ENCODE data around the gene GABBR2. TPM values are rescaled to one million over a fixed set of nuclear protein-coding genes. Genes with fewer than 3 reads are reported as not detected.

GABBR2 gene
- total and polyA plus RNA-seq, 2 donors (not counting 1 experiment from before 2014, with no cell fraction given) = 0.03 TPM; not detected in 1

DNA sequence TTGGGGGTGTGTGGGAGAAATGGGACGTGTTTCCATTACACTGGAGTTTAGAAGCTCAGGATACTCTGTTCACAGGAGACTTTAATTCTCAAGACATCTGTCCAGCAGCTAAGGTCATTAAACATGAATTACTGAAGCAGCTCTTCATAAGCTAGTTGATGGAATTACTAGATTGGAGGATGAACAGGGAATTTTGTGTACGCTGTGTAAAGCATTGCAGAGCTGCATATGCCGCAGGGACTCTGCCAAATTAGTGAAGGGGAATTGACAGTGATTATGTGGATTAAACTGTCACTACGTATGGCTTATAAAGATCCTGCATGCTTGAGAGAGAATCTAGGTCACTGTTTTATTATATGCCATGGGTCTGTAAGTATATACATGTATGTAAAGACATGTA lies 275.8 kb downstream of the GABBR2 start:
- TF ChIP-seq EZH2 (IDR thresholded peaks at IDR 0.05; ENCODE audit: borderline replicate concordance, insufficient read depth, low read depth, low read length, poor library complexity, severe bottlenecking) = no peak
- TF ChIP-seq, protein P1, sequence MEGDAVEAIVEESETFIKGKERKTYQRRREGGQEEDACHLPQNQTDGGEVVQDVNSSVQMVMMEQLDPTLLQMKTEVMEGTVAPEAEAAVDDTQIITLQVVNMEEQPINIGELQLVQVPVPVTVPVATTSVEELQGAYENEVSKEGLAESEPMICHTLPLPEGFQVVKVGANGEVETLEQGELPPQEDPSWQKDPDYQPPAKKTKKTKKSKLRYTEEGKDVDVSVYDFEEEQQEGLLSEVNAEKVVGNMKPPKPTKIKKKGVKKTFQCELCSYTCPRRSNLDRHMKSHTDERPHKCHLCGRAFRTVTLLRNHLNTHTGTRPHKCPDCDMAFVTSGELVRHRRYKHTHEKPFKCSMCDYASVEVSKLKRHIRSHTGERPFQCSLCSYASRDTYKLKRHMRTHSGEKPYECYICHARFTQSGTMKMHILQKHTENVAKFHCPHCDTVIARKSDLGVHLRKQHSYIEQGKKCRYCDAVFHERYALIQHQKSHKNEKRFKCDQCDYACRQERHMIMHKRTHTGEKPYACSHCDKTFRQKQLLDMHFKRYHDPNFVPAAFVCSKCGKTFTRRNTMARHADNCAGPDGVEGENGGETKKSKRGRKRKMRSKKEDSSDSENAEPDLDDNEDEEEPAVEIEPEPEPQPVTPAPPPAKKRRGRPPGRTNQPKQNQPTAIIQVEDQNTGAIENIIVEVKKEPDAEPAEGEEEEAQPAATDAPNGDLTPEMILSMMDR (IDR thresholded peaks at IDR 0.05) = no peak
- Histone ChIP-seq H3K4me1 (ENCODE audit: control insufficient read depth in 2 of 2, insufficient read depth in 2 of 2, low read length in 2 of 2) (no peaks in the 10 kb centered on the region), H3K79me2 (ENCODE audit: control insufficient read depth, insufficient read depth, low read length) (no peaks in the 10 kb centered on the region), H3K4me3 (ENCODE audit: control extremely low read depth in 1 of 5, extremely low read depth in 1 of 5, insufficient read depth in 1 of 5, low read depth in 2 of 5, low read length in 4 of 5) (no peak overlapping the region), H3K9ac (ENCODE audit: low read length) (no peak overlapping the region), H3K27ac (ENCODE audit: low read length in 2 of 2) (no peak overlapping the region), H4K20me1 (ENCODE audit: control insufficient read depth, insufficient read depth, low read length, poor library complexity, severe bottlenecking) (no peaks in the 10 kb centered on the region), H3K27me3 (replicated peaks in 1 of 4; ENCODE audit: control extremely low read depth in 1 of 4, control insufficient read depth in 3 of 4, insufficient read depth in 4 of 4, low read length in 3 of 4) (no peaks in the 10 kb centered on the region), H2AFZ (ENCODE audit: insufficient read depth, low read depth, low read length, poor library complexity, severe bottlenecking) (no peak overlapping the region), H3K4me2 (replicated peaks; ENCODE audit: low read depth, low read length, poor library complexity, severe bottlenecking) (no peak overlapping the region), H3K36me3 (replicated peaks in 1 of 2; ENCODE audit: control extremely low read depth in 1 of 2, control insufficient read depth in 1 of 2, extremely low read depth in 1 of 2, insufficient read depth in 2 of 2, low read length in 1 of 2) (no peaks in the 10 kb centered on the region), H3K9me3 (ENCODE audit: control extremely low read depth in 1 of 3, control insufficient read depth in 2 of 3, insufficient read depth in 1 of 3, low read length in 2 of 3) (no peaks in the 10 kb centered on the region)
- DNase-seq = no peak
- no peak for ATAC-seq (ENCODE audit: low read depth)
- intact Hi-C loops (cut with micrococcal nuclease) = no loop called here
- WGBS (ENCODE audit: insufficient coverage) = 77% methylated on average over 2 of the region's 4 CpGs
- Mint-ChIP-seq H3K4me1 (no peaks in the 10 kb centered on the region), H3K27ac (no peak overlapping the region), H3K4me3 (no peak overlapping the region), H3K9me3 (ENCODE audit: insufficient read depth) (no peaks in the 10 kb centered on the region), H3K27me3 (peaks cover under 1% of the 10 kb centered on the region)
- POLR2A ChIA-PET = no interaction called here
- CTCF ChIA-PET = no interaction called here

DNA sequence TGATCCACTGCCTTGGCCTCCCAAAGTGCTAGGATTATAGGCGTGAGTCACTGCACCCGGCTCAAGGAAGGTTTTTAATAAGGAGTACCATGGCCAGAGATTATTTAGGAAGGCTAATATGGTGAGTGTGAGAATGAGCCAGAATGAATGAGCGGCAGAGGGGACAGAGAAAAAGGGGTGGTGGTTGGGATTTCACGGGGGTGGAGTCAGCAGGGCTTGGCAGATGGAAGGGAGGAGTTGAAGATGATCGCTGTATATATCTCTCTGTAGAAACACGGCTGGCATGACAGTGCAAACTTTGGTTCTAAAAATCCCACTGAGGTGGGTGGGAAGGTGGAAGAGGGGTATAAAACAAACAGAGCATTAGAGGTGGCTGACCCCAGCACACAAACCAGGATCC lies 276.6 kb downstream of the GABBR2 start:
- H3K4me1 Mint-ChIP-seq = no peaks in the 10 kb centered on the region
- intact Hi-C loops (cut with micrococcal nuclease) = no loop called here
- Histone ChIP-seq H3K4me1 (ENCODE audit: control insufficient read depth in 2 of 2, insufficient read depth in 2 of 2, low read length in 2 of 2) (no peaks in the 10 kb centered on the region), H3K4me3 (ENCODE audit: control extremely low read depth in 1 of 5, extremely low read depth in 1 of 5, insufficient read depth in 1 of 5, low read depth in 2 of 5, low read length in 4 of 5) (no peak overlapping the region), H3K9ac (ENCODE audit: low read length) (no peak overlapping the region), H3K27ac (ENCODE audit: low read length in 2 of 2) (no peak overlapping the region), H3K27me3 (replicated peaks in 1 of 4; ENCODE audit: control extremely low read depth in 1 of 4, control insufficient read depth in 3 of 4, insufficient read depth in 4 of 4, low read length in 3 of 4) (no peaks in the 10 kb centered on the region), H4K20me1 (ENCODE audit: control insufficient read depth, insufficient read depth, low read length, poor library complexity, severe bottlenecking) (no peaks in the 10 kb centered on the region), H3K9me3 (ENCODE audit: control extremely low read depth in 1 of 3, control insufficient read depth in 2 of 3, insufficient read depth in 1 of 3, low read length in 2 of 3) (no peaks in the 10 kb centered on the region), H3K4me2 (replicated peaks; ENCODE audit: low read depth, low read length, poor library complexity, severe bottlenecking) (no peak overlapping the region), H2AFZ (ENCODE audit: insufficient read depth, low read depth, low read length, poor library complexity, severe bottlenecking) (no peak overlapping the region), H3K79me2 (ENCODE audit: control insufficient read depth, insufficient read depth, low read length) (no peaks in the 10 kb centered on the region), H3K36me3 (replicated peaks in 1 of 2; ENCODE audit: control extremely low read depth in 1 of 2, control insufficient read depth in 1 of 2, extremely low read depth in 1 of 2, insufficient read depth in 2 of 2, low read length in 1 of 2) (no peaks in the 10 kb centered on the region)
- H3K27ac Mint-ChIP-seq = no peak overlapping the region
- TF ChIP-seq EZH2 (IDR thresholded peaks at IDR 0.05; ENCODE audit: borderline replicate concordance, insufficient read depth, low read depth, low read length, poor library complexity, severe bottlenecking) = no peak
- TF ChIP-seq, protein P1 (IDR thresholded peaks at IDR 0.05) = no peak
- ATAC-seq (ENCODE audit: low read depth) (no peak), DNase-seq (no peak)
- POLR2A ChIA-PET = no interaction called here
- peaks cover 3% of the 10 kb centered on the region for H3K27me3 Mint-ChIP-seq
- CTCF ChIA-PET = no interaction called here
- 83% methylated on average over 6 of the region's 6 CpGs for whole genome bisulfite sequencing (ENCODE audit: insufficient coverage)
- H3K4me3 Mint-ChIP-seq = no peak overlapping the region
- peaks cover 2% of the 10 kb centered on the region for H3K9me3 Mint-ChIP-seq (ENCODE audit: insufficient read depth)

Measured in B cell (primary cell).